ENCODE results near the gene P3H4.

The P3H4 gene

GRCh38 chr17:41768682-41769288 is 43.0 kb downstream of the P3H4 start:
- no peak for TF ChIP-seq CTCF (IDR thresholded peaks at IDR 0.05; ENCODE audit: low read depth, low read length, missing control alignments)
- in situ Hi-C loops (cut with HindIII; ENCODE audit: low sequenced_read_pairs), result no loop called here
- no peak overlapping the region for H3K4me3 ChIP-seq (ENCODE audit: low read depth, low read length)
- no peak for DNase-seq (ENCODE audit: low read depth)

GRCh38 chr17:41767324-41768042 is 44.3 kb downstream of the P3H4 start:
- in situ Hi-C loops (cut with HindIII; ENCODE audit: low sequenced_read_pairs), result no loop called here
- no peak overlapping the region for H3K4me3 ChIP-seq (ENCODE audit: low read depth, low read length)
- TF ChIP-seq CTCF (IDR thresholded peaks at IDR 0.05; ENCODE audit: low read depth, low read length, missing control alignments), result no peak
- no peak for DNase-seq (ENCODE audit: low read depth)

- no peak for DNase-seq (ENCODE audit: low read depth)
- no peak for TF ChIP-seq CTCF (IDR thresholded peaks at IDR 0.05; ENCODE audit: low read depth, low read length, missing control alignments)
- in situ Hi-C loops (cut with HindIII; ENCODE audit: low sequenced_read_pairs), result no loop called here
Measured at GRCh38 chr17:41766135-41766534, 45.6 kb downstream of the P3H4 start.

GRCh38 chr17:41763327-41763726 is 48.4 kb downstream of the P3H4 start:
- no peak for DNase-seq (ENCODE audit: low read depth)
- TF ChIP-seq CTCF (IDR thresholded peaks at IDR 0.05; ENCODE audit: low read depth, low read length, missing control alignments), result no peak
- in situ Hi-C loops (cut with HindIII; ENCODE audit: low sequenced_read_pairs), result no loop called here
- H3K4me3 ChIP-seq (ENCODE audit: low read depth, low read length), result no peak overlapping the region

More at GRCh38 chr17:41766135-41766534, 45.6 kb downstream of the P3H4 start:
- H3K4me3 ChIP-seq (ENCODE audit: low read depth, low read length), result no peak overlapping the region

GRCh38 chr17:41762841-41763240 is 48.9 kb downstream of the P3H4 start:
- in situ Hi-C loops (cut with HindIII; ENCODE audit: low sequenced_read_pairs), result no loop called here
- TF ChIP-seq CTCF (IDR thresholded peaks at IDR 0.05; ENCODE audit: low read depth, low read length, missing control alignments), result no peak
- DNase-seq (ENCODE audit: low read depth), result no peak

GRCh38 chr17:41762391-41762790 is 49.4 kb downstream of the P3H4 start:
- no peak overlapping the region for H3K4me3 ChIP-seq (ENCODE audit: low read depth, low read length)
- DNase-seq (ENCODE audit: low read depth), result no peak
- in situ Hi-C loops (cut with HindIII; ENCODE audit: low sequenced_read_pairs), result no loop called here
- TF ChIP-seq CTCF (IDR thresholded peaks at IDR 0.05; ENCODE audit: low read depth, low read length, missing control alignments), result no peak

More at GRCh38 chr17:41762841-41763240, 48.9 kb downstream of the P3H4 start:
- H3K4me3 ChIP-seq (ENCODE audit: low read depth, low read length), result no peak overlapping the region
